Activated T-cell treated with anti-CD3 and anti-CD28 coated beads, Interleukin-2, amount 50 U/mL, for 1 hour (primary cell): Measurements from ENCODE around the gene HID1.
"Not testable (repeated sequence)": the region's sequence is repeated elsewhere in the genome, so short reads cannot be mapped to it uniquely, and the experiment has no call there.

ENCODE experiments used
- DNase-seq: peaks from one replicate; pipeline ENCODE4 v3.0.0-alpha.2; 2020

HID1 gene

GRCh38 chr17:74972107-74972972 is at the start of gene HID1:
TSS of gene HID1 (minus strand) at chr17:74972759. CDS start at chr17:74972656, 103 bp downstream.
- DNase-seq, result peak; percentile 91

GRCh38 chr17:75020331-75021110 is 48.0 kb upstream of the HID1 start:
- DNase-seq, result no peak

- no peak for DNase-seq
Measured at GRCh38 chr17:75019710-75020109, 47.2 kb upstream of the HID1 start.

GRCh38 chr17:75019146-75019545 is 46.6 kb upstream of the HID1 start:
- no peak for DNase-seq

- DNase-seq, result no peak
Measured at GRCh38 chr17:75013092-75013559, 40.6 kb upstream of the HID1 start.

- DNase-seq, result peak; percentile 84
Measured at GRCh38 chr17:75012346-75013091, 40.0 kb upstream of the HID1 start, which contains the start of gene MRPL58. TSS of gene MRPL58 (plus strand) at chr17:75012670. CDS start at chr17:75012687, 17 bp downstream.

GRCh38 chr17:75012096-75012345 is 39.5 kb upstream of the HID1 start:
- no peak for DNase-seq

GRCh38 chr17:75011401-75012095 is 39.0 kb upstream of the HID1 start:
- DNase-seq, result no peak

GRCh38 chr17:75010683-75011400 is 38.3 kb upstream of the HID1 start:
- DNase-seq, result no peak

GRCh38 chr17:75009139-75009724 is 36.7 kb upstream of the HID1 start:
- no peak for DNase-seq

GRCh38 chr17:75008373-75008772 is 35.8 kb upstream of the HID1 start:
- DNase-seq, result no peak

GRCh38 chr17:75006653-75007052 is 34.1 kb upstream of the HID1 start:
- no peak for DNase-seq

- DNase-seq, result not testable (repeated sequence)
Measured at GRCh38 chr17:75006084-75006483, 33.5 kb upstream of the HID1 start.

GRCh38 chr17:75005291-75005690 is 32.7 kb upstream of the HID1 start:
- DNase-seq, result no peak

GRCh38 chr17:75004371-75004770 is 31.8 kb upstream of the HID1 start:
- no peak for DNase-seq

GRCh38 chr17:75003957-75004355 is 31.4 kb upstream of the HID1 start:
- no peak for DNase-seq

GRCh38 chr17:75003070-75003956 is 30.8 kb upstream of the HID1 start:
- DNase-seq, result no peak

GRCh38 chr17:75001915-75002843 is 29.6 kb upstream of the HID1 start:
- no peak for DNase-seq

GRCh38 chr17:74999523-74999922 is 27.0 kb upstream of the HID1 start:
- no peak for DNase-seq
